ENCODE results near the gene LY6G6F. TPM values are rescaled to one million over a fixed set of nuclear protein-coding genes. Genes with fewer than 3 reads are reported as not detected.
A peak's percentile ranks its signal among the peaks of the same experiment; 100 is the strongest.

Gene LY6G6F
- total and polyA plus RNA-seq, 2 of the 13 experiments (the other 11 are each of a cell fraction or from before 2014, with no cell fraction given), result not detected

DNA sequence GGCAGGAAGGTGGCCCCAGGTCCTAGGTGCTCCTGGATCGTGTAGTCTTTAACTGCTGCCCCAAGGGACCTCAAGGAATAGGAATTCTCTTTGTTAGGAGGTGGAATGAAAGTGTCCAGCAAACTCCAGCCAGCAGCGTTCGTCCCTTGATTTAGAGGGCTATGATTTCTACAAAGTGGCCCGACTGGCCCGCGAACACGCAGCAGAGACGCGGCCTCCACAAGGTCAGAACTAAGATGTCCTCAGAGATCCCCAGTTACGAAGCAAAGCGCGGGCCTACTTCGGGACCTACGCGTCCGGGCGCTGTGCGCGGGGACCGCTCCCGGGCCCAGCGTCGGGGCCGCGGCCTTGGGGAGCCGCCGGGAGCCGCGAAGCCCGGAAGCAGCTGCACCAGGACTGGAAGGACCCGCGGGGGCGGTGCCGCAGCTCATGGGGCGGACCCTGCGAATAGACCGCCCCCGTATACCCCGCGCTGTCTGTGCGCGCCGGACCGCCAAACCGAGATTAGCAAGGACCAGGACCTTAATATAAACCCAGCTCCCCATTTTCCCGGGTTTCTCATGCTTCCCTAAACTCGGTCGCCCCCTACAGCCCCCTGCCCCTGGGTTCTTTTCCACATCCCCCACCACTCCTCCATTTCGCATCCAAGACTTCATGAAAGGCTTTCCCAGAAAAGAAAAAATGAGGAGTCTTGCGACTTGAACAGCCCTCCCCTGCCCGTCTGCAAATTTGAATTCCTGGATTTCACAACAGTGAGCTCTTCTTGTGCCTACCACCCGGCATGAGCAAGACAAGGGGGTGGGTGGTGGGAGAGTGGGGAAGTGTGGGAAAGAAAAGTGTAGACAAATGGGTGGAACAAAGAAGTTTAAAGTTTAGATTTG, 46.0 kb upstream of the LY6G6F start, which contains the start of gene C6orf47 (continued):
- TF ChIP-seq, protein P1, sequence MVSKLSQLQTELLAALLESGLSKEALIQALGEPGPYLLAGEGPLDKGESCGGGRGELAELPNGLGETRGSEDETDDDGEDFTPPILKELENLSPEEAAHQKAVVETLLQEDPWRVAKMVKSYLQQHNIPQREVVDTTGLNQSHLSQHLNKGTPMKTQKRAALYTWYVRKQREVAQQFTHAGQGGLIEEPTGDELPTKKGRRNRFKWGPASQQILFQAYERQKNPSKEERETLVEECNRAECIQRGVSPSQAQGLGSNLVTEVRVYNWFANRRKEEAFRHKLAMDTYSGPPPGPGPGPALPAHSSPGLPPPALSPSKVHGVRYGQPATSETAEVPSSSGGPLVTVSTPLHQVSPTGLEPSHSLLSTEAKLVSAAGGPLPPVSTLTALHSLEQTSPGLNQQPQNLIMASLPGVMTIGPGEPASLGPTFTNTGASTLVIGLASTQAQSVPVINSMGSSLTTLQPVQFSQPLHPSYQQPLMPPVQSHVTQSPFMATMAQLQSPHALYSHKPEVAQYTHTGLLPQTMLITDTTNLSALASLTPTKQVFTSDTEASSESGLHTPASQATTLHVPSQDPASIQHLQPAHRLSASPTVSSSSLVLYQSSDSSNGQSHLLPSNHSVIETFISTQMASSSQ (IDR thresholded peaks at IDR 0.05; ENCODE audit: low read depth), result no peak
- TF ChIP-seq, protein P1 (CRISPR knock-in tag; IDR thresholded peaks at IDR 0.05; ENCODE audit: borderline replicate concordance), result peak; percentile 67; the same call in 1 of the 2 replicates
- TF ChIP-seq MBD4 (IDR thresholded peaks at IDR 0.05; ENCODE audit: borderline replicate concordance, low read length) (no peak), ZNF737 (CRISPR knock-in tag; IDR thresholded peaks at IDR 0.05; ENCODE audit: borderline replicate concordance) (no peak), ZNF260 (CRISPR knock-in tag; IDR thresholded peaks at IDR 0.05; ENCODE audit: borderline replicate concordance, low read depth) (0 out of 2 replicates have a peak, but pooled peaks have one; percentile 76), ZNF264 (CRISPR knock-in tag; IDR thresholded peaks at IDR 0.05) (peak; percentile 44; the same call in 1 of the 2 replicates), PAWR (CRISPR knock-in tag; IDR thresholded peaks at IDR 0.05; ENCODE audit: borderline replicate concordance) (no peak), TP53 (CRISPR knock-in tag; conservative IDR thresholded peaks at IDR 0.05) (peak; percentile 63; the same call in 1 of the 2 replicates), TARDBP (CRISPR knock-in tag; IDR thresholded peaks at IDR 0.05) (peak; percentile 70), ASH2L (IDR thresholded peaks at IDR 0.05; ENCODE audit: insufficient read length, low read depth, low read length) (peak; percentile 82), AGO2 (optimal IDR thresholded peaks at IDR 0.05; ENCODE audit: low read depth, low read length) (peak; percentile 100), ZNF180 (CRISPR knock-in tag; IDR thresholded peaks at IDR 0.05; ENCODE audit: borderline replicate concordance, low read depth) (no peak), ATF7-NPFF (CRISPR knock-in tag; IDR thresholded peaks at IDR 0.05; ENCODE audit: low read depth) (peak; percentile 82; the same call in 1 of the 2 replicates), SATB2 (CRISPR knock-in tag; IDR thresholded peaks at IDR 0.05) (peak; percentile 87), PHF5A (CRISPR knock-in tag; IDR thresholded peaks at IDR 0.05; ENCODE audit: low read depth, unreplicated experiment) (no peak), NFKB2 (CRISPR knock-in tag; IDR thresholded peaks at IDR 0.05; ENCODE audit: borderline replicate concordance) (peak; percentile 94), SAFB2 (CRISPR knock-in tag; IDR thresholded peaks at IDR 0.05; ENCODE audit: borderline replicate concordance, low read depth) (peak; percentile 96), EP300 (IDR thresholded peaks at IDR 0.05; ENCODE audit: low read depth in 2 of 2, low read length in 2 of 2) (no peak), EP300 (CRISPR knock-in tag; IDR thresholded peaks at IDR 0.05; ENCODE audit: borderline replicate concordance) (peak; percentile 42; the same call in 1 of the 2 replicates), CHCHD3 (CRISPR knock-in tag; IDR thresholded peaks at IDR 0.05) (0 out of 2 replicates have a peak, but pooled peaks have one; percentile 49)
- TF ChIP-seq, protein P2, sequence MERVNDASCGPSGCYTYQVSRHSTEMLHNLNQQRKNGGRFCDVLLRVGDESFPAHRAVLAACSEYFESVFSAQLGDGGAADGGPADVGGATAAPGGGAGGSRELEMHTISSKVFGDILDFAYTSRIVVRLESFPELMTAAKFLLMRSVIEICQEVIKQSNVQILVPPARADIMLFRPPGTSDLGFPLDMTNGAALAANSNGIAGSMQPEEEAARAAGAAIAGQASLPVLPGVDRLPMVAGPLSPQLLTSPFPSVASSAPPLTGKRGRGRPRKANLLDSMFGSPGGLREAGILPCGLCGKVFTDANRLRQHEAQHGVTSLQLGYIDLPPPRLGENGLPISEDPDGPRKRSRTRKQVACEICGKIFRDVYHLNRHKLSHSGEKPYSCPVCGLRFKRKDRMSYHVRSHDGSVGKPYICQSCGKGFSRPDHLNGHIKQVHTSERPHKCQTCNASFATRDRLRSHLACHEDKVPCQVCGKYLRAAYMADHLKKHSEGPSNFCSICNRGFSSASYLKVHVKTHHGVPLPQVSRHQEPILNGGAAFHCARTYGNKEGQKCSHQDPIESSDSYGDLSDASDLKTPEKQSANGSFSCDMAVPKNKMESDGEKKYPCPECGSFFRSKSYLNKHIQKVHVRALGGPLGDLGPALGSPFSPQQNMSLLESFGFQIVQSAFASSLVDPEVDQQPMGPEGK (CRISPR knock-in tag; IDR thresholded peaks at IDR 0.05), result peak; percentile 70
- TF ChIP-seq, protein P3, sequence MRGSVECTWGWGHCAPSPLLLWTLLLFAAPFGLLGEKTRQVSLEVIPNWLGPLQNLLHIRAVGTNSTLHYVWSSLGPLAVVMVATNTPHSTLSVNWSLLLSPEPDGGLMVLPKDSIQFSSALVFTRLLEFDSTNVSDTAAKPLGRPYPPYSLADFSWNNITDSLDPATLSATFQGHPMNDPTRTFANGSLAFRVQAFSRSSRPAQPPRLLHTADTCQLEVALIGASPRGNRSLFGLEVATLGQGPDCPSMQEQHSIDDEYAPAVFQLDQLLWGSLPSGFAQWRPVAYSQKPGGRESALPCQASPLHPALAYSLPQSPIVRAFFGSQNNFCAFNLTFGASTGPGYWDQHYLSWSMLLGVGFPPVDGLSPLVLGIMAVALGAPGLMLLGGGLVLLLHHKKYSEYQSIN (CRISPR knock-in tag; IDR thresholded peaks at IDR 0.05; ENCODE audit: borderline replicate concordance), result no peak
